Naive thymus-derived CD4-positive, alpha-beta T cell (primary cell): ENCODE results near the gene FOXD4. TPM values are rescaled to one million over a fixed set of nuclear protein-coding genes. Genes with fewer than 3 reads are reported as not detected.
A peak's percentile ranks its signal among the peaks of the same experiment; 100 is the strongest.
"Not testable (repeated sequence)": the region's sequence is repeated elsewhere in the genome, so short reads cannot be mapped to it uniquely, and the experiment has no call there.

Experiments used
- ATAC-seq: fragments of 150-1000 bp; cut with Tn5 transposase; 2 replicates; pipeline ENCODE4 v1.10.0; 2021; ENCODE audit warnings: mild to moderate bottlenecking, moderate library complexity
- CTCF ChIA-PET: fragments of 350-600 bp; sonication (Branson Sonifier 250); formaldehyde crosslinking; loops from one replicate; lab custom pipeline; 2021; ENCODE audit warnings: antibody characterized with exemption; lab: Charles Lee
- POLR2A ChIA-PET: fragments of 350-600 bp; sonication (Branson Sonifier 250); formaldehyde crosslinking; loops from one replicate; lab custom pipeline; 2021; ENCODE audit warnings: antibody characterized with exemption, inconsistent platforms; lab: Charles Lee
- DNase-seq, 9 donors: peaks; one replicate each; pipeline versions ENCODE4 v3.0.0 to v3.0.0-alpha.2; 2020 to 2022; ENCODE audit warnings: mixed read lengths in 1 of 9
- H3K27ac ChIP-seq: one replicate; pipeline ENCODE4 v1.7.0; 2013; ENCODE audit warnings: mild to moderate bottlenecking, low read depth, low read length, moderate library complexity
- H3K27me3 ChIP-seq, 2 donors: one replicate each; pipeline ENCODE4 v1.7.0; 2013; ENCODE audit warnings: low read length in 2 of 2, mild to moderate bottlenecking in 2 of 2, moderate library complexity in 2 of 2; ENCODE audit not compliant: control insufficient read depth in 2 of 2, insufficient read depth in 2 of 2
- H3K36me3 ChIP-seq, 3 experiments: 1 replicate in 2 of 3; 2 replicates in 1 of 3; pipeline ENCODE4 v1.7.0; 2013; ENCODE audit warnings: low read length in 3 of 3, mild to moderate bottlenecking in 3 of 3, moderate library complexity in 1 of 3; ENCODE audit not compliant: insufficient read depth in 3 of 3, control insufficient read depth in 2 of 3
- H3K4me1 ChIP-seq, 2 donors: one replicate each; pipeline ENCODE4 v1.7.0; 2013; ENCODE audit warnings: low read length in 2 of 2, mild to moderate bottlenecking in 2 of 2, moderate library complexity in 1 of 2; ENCODE audit not compliant: control insufficient read depth in 2 of 2, insufficient read depth in 2 of 2
- H3K4me3 ChIP-seq: 2 replicates; pipeline ENCODE4 v1.7.0; 2013; ENCODE audit warnings: mild to moderate bottlenecking, low read length
- H3K9me3 ChIP-seq, 3 experiments: 1 replicate in 2 of 3; 2 replicates in 1 of 3; pipeline ENCODE4 v1.7.0; 2013; ENCODE audit warnings: low read length in 3 of 3; ENCODE audit not compliant: control insufficient read depth in 2 of 3
- H3K27ac Mint-ChIP-seq, 9 donors: one replicate each; pipeline ENCODE4 v1.8.0; 2020 to 2022; ENCODE audit warnings: mixed read lengths in 9 of 9, mild to moderate bottlenecking in 8 of 9, moderate library complexity in 5 of 9, inconsistent platforms in 2 of 9
- H3K27me3 Mint-ChIP-seq, 5 donors: one replicate each; pipeline ENCODE4 v1.8.0; 2021 to 2022; ENCODE audit warnings: mixed read lengths in 5 of 5, mild to moderate bottlenecking in 1 of 5
- H3K36me3 Mint-ChIP-seq, 5 donors: one replicate each; pipeline ENCODE4 v1.8.0; 2020 to 2022; ENCODE audit warnings: mixed read lengths in 5 of 5, mild to moderate bottlenecking in 3 of 5, inconsistent platforms in 1 of 5
- H3K4me1 Mint-ChIP-seq, 7 donors: one replicate each; pipeline ENCODE4 v1.8.0; 2020 to 2022; ENCODE audit warnings: mixed read lengths in 7 of 7, mild to moderate bottlenecking in 3 of 7, inconsistent platforms in 1 of 7
- H3K4me3 Mint-ChIP-seq, 10 donors: one replicate each; pipeline ENCODE4 v1.8.0; 2020 to 2022; ENCODE audit warnings: mild to moderate bottlenecking in 10 of 10, mixed read lengths in 10 of 10, moderate library complexity in 6 of 10, inconsistent platforms in 2 of 10
- H3K9me3 Mint-ChIP-seq, 11 donors: one replicate each; pipeline ENCODE4 v1.8.0; 2020 to 2022; ENCODE audit warnings: mixed read lengths in 11 of 11, mild to moderate bottlenecking in 4 of 11, inconsistent platforms in 1 of 11, moderate library complexity in 1 of 11
- intact Hi-C, 2 donors: fragments of 100-400 bp; cut with micrococcal nuclease; formaldehyde crosslinking; loops; one replicate each; pipeline ENCODE4 v1.15.1; 2023
- polyA plus RNA-seq, 2 donors: library from polyadenylated mRNA; unstranded; fragments of 300-500 nt; fragmentation: Illumina TruSeq; gene quantifications; one replicate each; pipeline ENCODE4 v1.2.3, GENCODE V29; 2021
- total RNA-seq, 6 experiments: library from RNA in 5 of 6; stranded (reverse) in 5 of 6; gene quantifications; 1 replicate in 5 of 6; 2 replicates in 1 of 6; pipeline ENCODE4 v1.2.3 and lab custom pipeline; 2021 to 2026

Gene FOXD4
- total and polyA plus RNA-seq, 7 experiments from 2014 or later, result 0.09 to 0.38 (median 0.22) TPM; not detected in 2

- DNase-seq, POLR2A ChIA-PET, H3K4me3 ChIP-seq, ATAC-seq, H3K36me3 Mint-ChIP-seq, H3K9me3 ChIP-seq, H3K9me3 Mint-ChIP-seq, H3K27ac ChIP-seq, H3K36me3 ChIP-seq, CTCF ChIA-PET, H3K4me1 ChIP-seq, intact Hi-C loops: not testable (repeated sequence)
- Mint-ChIP-seq H3K4me3 (peak overlapping the region; percentile 24 to 80 (median 70)), H3K4me1 (peaks cover 7 to 38% (median 19%) of the 10 kb centered on the region in 7 donors), H3K27me3 (peaks cover 22 to 52% (median 39%) of the 10 kb centered on the region in 5 donors), H3K27ac (peak overlapping the region in 5 of 9 donors; percentile 4 to 65 (median 45))
- H3K27me3 ChIP-seq, result peaks cover 0 to 10% of the 10 kb centered on the region in 2 donors
Measured at GRCh38 chr9:115118-115451, 3.1 kb downstream of the FOXD4 start.

- peak overlapping the region in 5 of 9 donors; percentile 4 to 69 (median 56) for H3K27ac Mint-ChIP-seq
- peaks cover 25 to 58% (median 43%) of the 10 kb centered on the region in 5 donors for H3K27me3 Mint-ChIP-seq
- ATAC-seq, result not testable (repeated sequence)
Measured at GRCh38 chr9:114267-115117, 3.7 kb downstream of the FOXD4 start.

GRCh38 chr9:113468-114266, 4.5 kb downstream of the FOXD4 start:
- H3K4me3 ChIP-seq, result peak overlapping the region; percentile 20
- H3K36me3 Mint-ChIP-seq, POLR2A ChIA-PET, H3K4me1 ChIP-seq, CTCF ChIA-PET, H3K27ac ChIP-seq, intact Hi-C loops, H3K36me3 ChIP-seq, H3K9me3 Mint-ChIP-seq, H3K9me3 ChIP-seq: not testable (repeated sequence)
- Mint-ChIP-seq H3K4me3 (peak overlapping the region; percentile 60 to 80 (median 72)), H3K27me3 (peaks cover 30 to 64% (median 46%) of the 10 kb centered on the region in 5 donors), H3K27ac (peak overlapping the region in 2 of 9 donors; percentile 59 to 69), H3K4me1 (peaks cover 7 to 38% (median 20%) of the 10 kb centered on the region in 7 donors)
- DNase-seq (peak in 7 of 9 donors; percentile 28 to 52 (median 35)), ATAC-seq (peak; percentile 75)
- peaks cover 0 to 10% of the 10 kb centered on the region in 2 donors for H3K27me3 ChIP-seq

More at GRCh38 chr9:114267-115117, 3.7 kb downstream of the FOXD4 start:
- H3K36me3 Mint-ChIP-seq, H3K27ac ChIP-seq, H3K4me1 ChIP-seq, H3K9me3 Mint-ChIP-seq, H3K9me3 ChIP-seq, CTCF ChIA-PET, POLR2A ChIA-PET, H3K36me3 ChIP-seq, intact Hi-C loops: not testable (repeated sequence)
- Mint-ChIP-seq H3K4me3 (peak overlapping the region; percentile 60 to 80 (median 74)), H3K4me1 (peaks cover 7 to 38% (median 19%) of the 10 kb centered on the region in 7 donors)
- Histone ChIP-seq H3K4me3 (peak overlapping the region; percentile 20), H3K27me3 (peaks cover 0 to 10% of the 10 kb centered on the region in 2 donors)
- peak in 2 of 9 donors; percentile 13 to 24 for DNase-seq

- H3K4me3 Mint-ChIP-seq, result peak overlapping the region in 9 of 10 donors; percentile 20 to 80 (median 56)
- DNase-seq, H3K9me3 ChIP-seq, H3K27ac ChIP-seq, H3K4me1 ChIP-seq, POLR2A ChIA-PET, H3K4me3 ChIP-seq, H3K27ac Mint-ChIP-seq, H3K36me3 ChIP-seq, H3K9me3 Mint-ChIP-seq, CTCF ChIA-PET, intact Hi-C loops, ATAC-seq, H3K36me3 Mint-ChIP-seq: not testable (repeated sequence)
- H3K4me1 Mint-ChIP-seq, result peaks cover 7 to 35% (median 18%) of the 10 kb centered on the region in 7 donors
- H3K27me3 ChIP-seq, result peaks cover 0 to 10% of the 10 kb centered on the region in 2 donors
- peaks cover 24 to 62% (median 40%) of the 10 kb centered on the region in 5 donors for H3K27me3 Mint-ChIP-seq
Measured at GRCh38 chr9:112589-113467, 5.4 kb downstream of the FOXD4 start.

- H3K4me3 Mint-ChIP-seq, H3K4me3 ChIP-seq, DNase-seq, H3K36me3 ChIP-seq, H3K27ac Mint-ChIP-seq, POLR2A ChIA-PET, ATAC-seq, CTCF ChIA-PET, H3K9me3 Mint-ChIP-seq, H3K27ac ChIP-seq, H3K9me3 ChIP-seq, H3K4me1 ChIP-seq, H3K36me3 Mint-ChIP-seq, intact Hi-C loops: not testable (repeated sequence)
- Mint-ChIP-seq H3K4me1 (peaks cover 7 to 20% (median 11%) of the 10 kb centered on the region in 7 donors), H3K27me3 (peaks cover 26 to 60% (median 43%) of the 10 kb centered on the region in 5 donors)
- H3K27me3 ChIP-seq, result peaks cover 0 to 10% of the 10 kb centered on the region in 2 donors
Measured at GRCh38 chr9:110672-111071, 7.5 kb downstream of the FOXD4 start.

GRCh38 chr9:109540-109939, 8.7 kb downstream of the FOXD4 start:
- H3K4me3 ChIP-seq, CTCF ChIA-PET, H3K36me3 ChIP-seq, H3K4me3 Mint-ChIP-seq, intact Hi-C loops, H3K4me1 ChIP-seq, POLR2A ChIA-PET, H3K27ac ChIP-seq, H3K9me3 ChIP-seq, H3K9me3 Mint-ChIP-seq, ATAC-seq, H3K27ac Mint-ChIP-seq, H3K36me3 Mint-ChIP-seq, DNase-seq, H3K27me3 ChIP-seq: not testable (repeated sequence)
- H3K27me3 Mint-ChIP-seq, result peaks cover 19 to 52% (median 39%) of the 10 kb centered on the region in 5 donors
- peaks cover 1 to 12% (median 5%) of the 10 kb centered on the region in 7 donors for H3K4me1 Mint-ChIP-seq
